PFSK-1 (cell line): ENCODE data around the gene DAGLA.

ENCODE experiments used
- FOXP2 ChIP-seq: optimal IDR thresholded peaks from 2 replicates; pipeline ENCODE3; 2011; ENCODE audit warnings: borderline replicate concordance, control low read depth, inconsistent platforms; ENCODE audit not compliant: insufficient read depth; ENCODE audit errors: extremely low read length, extremely low read depth
- POLR2AphosphoS5 ChIP-seq: IDR thresholded peaks from 2 replicates; pipeline ENCODE4 v1.6.1; 2012; ENCODE audit warnings: low read depth, mild to moderate bottlenecking, control low read depth, low read length, moderate library complexity
- SIN3A ChIP-seq: IDR thresholded peaks from 2 replicates; pipeline ENCODE4 v1.6.1; 2012; ENCODE audit warnings: mild to moderate bottlenecking, low read length, moderate library complexity, borderline replicate concordance; ENCODE audit not compliant: insufficient read depth
- TAF1 ChIP-seq: IDR thresholded peaks from 2 replicates; pipeline ENCODE4 v1.6.1; 2012; ENCODE audit warnings: low read length, control low read depth, borderline replicate concordance; ENCODE audit not compliant: insufficient read depth
- TF ChIP-seq, protein P1 (sequence below), 2 experiments: IDR thresholded peaks; 2 replicates each; pipeline versions ENCODE4 v1.6.1 to v1.8.0; 2011 to 2012; ENCODE audit warnings: low read depth in 2 of 2, low read length in 2 of 2, control low read depth in 1 of 2, inconsistent platforms in 1 of 2, mild to moderate bottlenecking in 1 of 2, moderate library complexity in 1 of 2; ENCODE audit not compliant: insufficient read depth in 1 of 2

Gene DAGLA

DNA sequence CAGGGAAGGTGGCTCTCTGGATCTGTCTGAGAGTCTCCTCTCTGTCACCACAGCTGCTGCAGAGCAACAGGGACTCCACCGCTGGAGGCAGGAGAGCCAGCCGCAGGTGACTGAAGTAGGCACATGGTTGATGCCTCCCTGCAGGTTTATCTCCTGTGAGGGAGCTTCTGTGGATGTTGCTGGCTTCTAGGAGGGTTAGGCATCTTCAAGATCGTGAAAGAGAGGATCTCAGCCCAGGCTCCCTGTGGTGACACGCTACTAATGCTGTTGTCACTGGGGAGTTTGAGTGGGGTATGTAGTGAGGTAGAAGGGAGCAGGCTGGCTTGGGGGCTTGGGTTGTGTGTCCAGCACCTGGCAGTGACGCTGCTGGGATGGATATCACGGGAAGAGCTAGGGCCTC is 34.1 kb downstream of the DAGLA start:
- no peak for TF ChIP-seq POLR2AphosphoS5
- no peak for TF ChIP-seq SIN3A
- TF ChIP-seq TAF1: no peak
- TF ChIP-seq, protein P1, sequence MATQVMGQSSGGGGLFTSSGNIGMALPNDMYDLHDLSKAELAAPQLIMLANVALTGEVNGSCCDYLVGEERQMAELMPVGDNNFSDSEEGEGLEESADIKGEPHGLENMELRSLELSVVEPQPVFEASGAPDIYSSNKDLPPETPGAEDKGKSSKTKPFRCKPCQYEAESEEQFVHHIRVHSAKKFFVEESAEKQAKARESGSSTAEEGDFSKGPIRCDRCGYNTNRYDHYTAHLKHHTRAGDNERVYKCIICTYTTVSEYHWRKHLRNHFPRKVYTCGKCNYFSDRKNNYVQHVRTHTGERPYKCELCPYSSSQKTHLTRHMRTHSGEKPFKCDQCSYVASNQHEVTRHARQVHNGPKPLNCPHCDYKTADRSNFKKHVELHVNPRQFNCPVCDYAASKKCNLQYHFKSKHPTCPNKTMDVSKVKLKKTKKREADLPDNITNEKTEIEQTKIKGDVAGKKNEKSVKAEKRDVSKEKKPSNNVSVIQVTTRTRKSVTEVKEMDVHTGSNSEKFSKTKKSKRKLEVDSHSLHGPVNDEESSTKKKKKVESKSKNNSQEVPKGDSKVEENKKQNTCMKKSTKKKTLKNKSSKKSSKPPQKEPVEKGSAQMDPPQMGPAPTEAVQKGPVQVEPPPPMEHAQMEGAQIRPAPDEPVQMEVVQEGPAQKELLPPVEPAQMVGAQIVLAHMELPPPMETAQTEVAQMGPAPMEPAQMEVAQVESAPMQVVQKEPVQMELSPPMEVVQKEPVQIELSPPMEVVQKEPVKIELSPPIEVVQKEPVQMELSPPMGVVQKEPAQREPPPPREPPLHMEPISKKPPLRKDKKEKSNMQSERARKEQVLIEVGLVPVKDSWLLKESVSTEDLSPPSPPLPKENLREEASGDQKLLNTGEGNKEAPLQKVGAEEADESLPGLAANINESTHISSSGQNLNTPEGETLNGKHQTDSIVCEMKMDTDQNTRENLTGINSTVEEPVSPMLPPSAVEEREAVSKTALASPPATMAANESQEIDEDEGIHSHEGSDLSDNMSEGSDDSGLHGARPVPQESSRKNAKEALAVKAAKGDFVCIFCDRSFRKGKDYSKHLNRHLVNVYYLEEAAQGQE (IDR thresholded peaks at IDR 0.05; ENCODE audit: insufficient read depth in 1 of 2, low read depth in 2 of 2, low read length in 2 of 2): no peak
- no peak for TF ChIP-seq FOXP2

DNA sequence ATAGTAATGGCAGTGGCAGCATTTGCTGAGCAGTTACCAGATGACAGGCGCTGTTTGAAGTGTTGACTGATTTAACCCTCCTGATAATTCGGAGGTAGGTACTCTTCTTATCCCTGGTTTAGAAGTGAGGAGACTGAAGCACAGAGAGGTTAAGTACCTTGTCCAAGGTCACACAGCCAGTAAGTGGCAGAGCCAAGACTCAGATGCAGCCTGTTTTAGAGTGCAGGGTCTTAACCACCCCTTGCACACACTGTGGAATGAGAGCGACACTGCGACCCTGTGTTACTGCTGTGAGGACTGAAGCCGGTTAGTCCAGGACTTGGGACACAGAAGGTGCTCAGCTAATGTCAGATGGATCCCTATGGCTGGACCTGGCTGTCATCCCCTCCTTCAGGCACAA is 34.7 kb downstream of the DAGLA start:
- TF ChIP-seq, protein P1 (IDR thresholded peaks at IDR 0.05; ENCODE audit: insufficient read depth in 1 of 2, low read depth in 2 of 2, low read length in 2 of 2): no peak
- TF ChIP-seq SIN3A (no peak), POLR2AphosphoS5 (no peak), TAF1 (no peak), FOXP2 (no peak)

DNA sequence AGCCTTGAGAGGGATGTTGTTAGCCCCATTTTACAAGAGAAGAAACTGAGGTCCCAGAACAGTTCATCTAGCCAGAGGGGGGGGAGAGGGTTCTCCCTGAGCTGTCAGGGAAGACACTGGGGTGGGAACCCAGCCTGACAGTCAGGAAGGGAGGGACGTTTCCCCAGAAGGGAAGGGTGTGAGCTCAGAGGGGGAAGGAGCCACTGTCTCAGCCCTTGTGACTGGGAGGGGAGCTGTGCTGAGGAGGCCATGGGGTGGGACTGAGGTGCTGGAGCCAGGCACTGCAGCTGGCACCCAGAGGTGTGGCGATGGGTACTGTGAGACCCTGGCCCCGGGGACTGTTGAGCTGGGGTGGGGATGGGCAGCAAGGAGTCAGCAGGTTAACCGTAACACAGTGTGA is 35.7 kb downstream of the DAGLA start:
- TF ChIP-seq, protein P1 (IDR thresholded peaks at IDR 0.05; ENCODE audit: insufficient read depth in 1 of 2, low read depth in 2 of 2, low read length in 2 of 2): no peak
- TF ChIP-seq FOXP2 (no peak), POLR2AphosphoS5 (no peak), SIN3A (no peak)

DNA sequence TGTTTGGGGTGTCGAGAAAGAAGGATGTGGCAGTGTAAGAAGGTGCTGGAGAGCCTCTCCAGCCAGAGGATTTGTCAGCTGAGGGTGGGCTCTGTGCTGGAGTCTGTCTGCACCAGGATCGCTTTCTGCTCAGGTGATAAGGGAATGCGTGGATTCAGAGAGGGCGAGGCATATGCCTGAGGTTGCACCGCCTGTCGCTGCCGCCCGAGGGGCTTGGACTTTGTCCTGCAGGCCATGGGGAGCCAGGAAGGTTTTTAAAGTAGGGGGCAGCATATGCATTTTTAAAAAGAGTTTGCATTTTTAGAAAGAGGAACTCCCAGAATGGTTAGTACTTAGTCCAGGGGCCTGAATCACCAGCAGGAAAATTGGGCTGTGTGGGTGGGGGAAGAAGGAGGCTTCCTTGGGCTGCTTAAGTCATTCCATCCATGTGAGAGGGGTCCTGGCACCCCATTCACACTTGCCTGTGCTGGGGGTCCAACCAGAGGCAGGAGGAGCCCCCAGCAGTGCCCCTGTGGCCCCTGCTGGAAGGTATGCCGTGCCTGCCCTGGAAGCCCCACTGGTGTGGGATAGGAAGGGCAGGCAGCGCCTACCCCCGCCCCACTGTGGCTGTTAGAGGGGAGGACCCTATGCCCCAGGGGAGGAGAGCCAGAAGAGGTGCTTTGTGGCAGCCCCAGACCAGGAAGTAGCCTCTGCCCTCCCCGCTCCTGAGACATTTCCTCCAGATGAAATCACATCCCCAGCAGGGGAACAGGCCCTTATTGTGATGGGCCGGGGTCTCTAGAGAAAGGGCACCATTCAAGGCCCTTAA is 36.5 kb downstream of the DAGLA start:
- TF ChIP-seq SIN3A: no peak
- TF ChIP-seq POLR2AphosphoS5: no peak

DNA sequence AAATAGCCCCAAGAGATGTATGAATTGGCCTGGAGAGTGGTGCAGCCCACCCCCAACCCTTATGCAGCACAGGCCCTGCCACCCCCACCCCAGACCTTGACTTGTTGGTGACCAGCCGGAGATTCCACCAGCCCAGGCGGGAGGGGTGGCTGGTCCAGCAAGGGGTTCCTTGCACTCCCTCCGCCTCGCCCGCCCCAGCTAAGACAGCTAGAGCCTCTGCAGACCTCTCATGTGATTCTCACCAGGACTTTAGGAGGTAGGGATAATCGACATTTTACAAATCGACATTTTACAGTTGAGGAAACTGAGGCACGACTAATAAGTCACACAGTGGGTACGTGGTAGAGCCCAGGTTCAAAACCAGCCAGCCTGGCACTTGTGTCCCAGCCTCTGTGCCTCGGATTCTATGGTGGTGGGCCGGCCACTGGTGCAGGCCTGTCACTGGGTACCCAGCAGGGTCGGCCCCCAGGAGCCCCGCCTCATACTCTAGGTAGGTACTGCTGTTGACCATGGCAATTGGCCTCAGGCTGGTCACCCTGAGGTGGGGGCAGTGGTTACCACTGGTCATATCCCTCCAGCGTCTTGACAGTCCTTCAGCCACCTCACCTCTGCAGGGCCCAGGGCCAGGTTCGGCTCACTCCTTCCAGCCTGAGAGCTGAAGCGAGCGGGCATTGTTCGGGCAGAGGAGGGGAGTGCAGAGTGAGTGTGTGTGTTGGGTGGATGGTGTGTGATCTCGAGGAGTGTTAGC is 37.3 kb downstream of the DAGLA start:
- TF ChIP-seq SIN3A: no peak
- no peak for TF ChIP-seq TAF1
- TF ChIP-seq POLR2AphosphoS5: no peak
- TF ChIP-seq FOXP2: no peak
- TF ChIP-seq, protein P1 (IDR thresholded peaks at IDR 0.05; ENCODE audit: insufficient read depth in 1 of 2, low read depth in 2 of 2, low read length in 2 of 2): no peak
